SK-N-SH treated with all-trans-retinoic acid at 6 μM for 48 hours (cell line): Measurements from ENCODE around the gene EGR1.

Experiments used
- ATAC-seq: fragments of 200-7000 bp; cut with Tn5 transposase; 3 replicates; pipeline ENCODE4 v1.9.1; 2020; ENCODE audit warnings: mild to moderate bottlenecking, moderate library complexity
- ARNTL ChIP-seq: fragments of 450-650 bp; formaldehyde crosslinking; IDR thresholded peaks from 2 replicates; pipeline ENCODE4 v1.5.0; 2020; ENCODE audit warnings: low read depth, mild to moderate bottlenecking, moderate library complexity, borderline replicate concordance
- BACH2 ChIP-seq: fragments of 250-450 bp; sonication (Bioruptor Pico); IDR thresholded peaks from 2 replicates; pipeline ENCODE4 v1.9.0; 2021; ENCODE audit warnings: mild to moderate bottlenecking, borderline replicate concordance
- CREB5 ChIP-seq: fragments of 250-450 bp; sonication (Bioruptor Pico); IDR thresholded peaks from 2 replicates; pipeline ENCODE4 v1.5.1; 2020; ENCODE audit warnings: low read depth, mild to moderate bottlenecking, moderate library complexity
- CSDC2 ChIP-seq: fragments of 250-450 bp; sonication (Bioruptor Pico); IDR thresholded peaks from 2 replicates; pipeline ENCODE4 v1.5.0; 2020; ENCODE audit warnings: mild to moderate bottlenecking, moderate library complexity
- CSRNP3 ChIP-seq: fragments of 250-450 bp; sonication (Bioruptor Pico); IDR thresholded peaks from 2 replicates; pipeline ENCODE4 v1.5.1; 2021; ENCODE audit warnings: mild to moderate bottlenecking, moderate library complexity
- ESRRG ChIP-seq: fragments of 250-450 bp; sonication (Bioruptor Pico); IDR thresholded peaks from 2 replicates; pipeline ENCODE4 v1.6.1; 2021; ENCODE audit warnings: mild to moderate bottlenecking
- GLIS3 ChIP-seq: fragments of 250-450 bp; sonication (Bioruptor Pico); IDR thresholded peaks from 2 replicates; pipeline ENCODE4 v1.5.0; 2020; ENCODE audit warnings: mild to moderate bottlenecking, moderate library complexity
- ISL1 ChIP-seq: fragments of 250-450 bp; sonication (Bioruptor Pico); IDR thresholded peaks from 2 replicates; pipeline ENCODE4 v2.1.2; 2022; ENCODE audit warnings: mild to moderate bottlenecking, moderate library complexity
- OSR1 ChIP-seq: fragments of 250-450 bp; sonication (Bioruptor Pico); IDR thresholded peaks from 2 replicates; pipeline ENCODE4 v1.8.0; 2022; ENCODE audit warnings: moderate library complexity, mild to moderate bottlenecking, inconsistent platforms
- PPARA ChIP-seq: fragments of 250-450 bp; sonication (Bioruptor Pico); IDR thresholded peaks from 2 replicates; pipeline ENCODE4 v1.5.0; 2020; ENCODE audit warnings: mild to moderate bottlenecking, borderline replicate concordance
- RARB ChIP-seq: fragments of 250-450 bp; sonication (Bioruptor Pico); IDR thresholded peaks from 2 replicates; pipeline ENCODE4 v1.8.0; 2021; ENCODE audit warnings: mild to moderate bottlenecking, moderate library complexity
- SNAI2 ChIP-seq: fragments of 250-450 bp; sonication (Bioruptor Pico); IDR thresholded peaks from 2 replicates; pipeline ENCODE4 v1.5.0; 2020; ENCODE audit warnings: mild to moderate bottlenecking, moderate library complexity
- TCF4 ChIP-seq: fragments of 250-450 bp; sonication (Bioruptor Pico); IDR thresholded peaks from 2 replicates; pipeline ENCODE4 v1.8.0; 2021; ENCODE audit warnings: mild to moderate bottlenecking, moderate library complexity, borderline replicate concordance
- TOX ChIP-seq: fragments of 250-450 bp; sonication (Bioruptor Pico); IDR thresholded peaks from 2 replicates; pipeline ENCODE4 v1.8.0; 2021; ENCODE audit warnings: mild to moderate bottlenecking, moderate library complexity, borderline replicate concordance
- TSHZ2 ChIP-seq: fragments of 250-450 bp; sonication (Bioruptor Pico); IDR thresholded peaks from 2 replicates; pipeline ENCODE4 v1.5.0; 2020; ENCODE audit warnings: mild to moderate bottlenecking, moderate library complexity
- ZC3H10 ChIP-seq: fragments of 250-450 bp; sonication (Bioruptor Pico); IDR thresholded peaks from 2 replicates; pipeline ENCODE4 v1.5.1; 2021; ENCODE audit warnings: mild to moderate bottlenecking, moderate library complexity
- ZFP3 ChIP-seq: fragments of 250-450 bp; sonication (Bioruptor Pico); IDR thresholded peaks from 2 replicates; pipeline ENCODE4 v1.5.0; 2020; ENCODE audit warnings: mild to moderate bottlenecking, moderate library complexity
- ZFP30 ChIP-seq: fragments of 450-650 bp; formaldehyde crosslinking; IDR thresholded peaks from 2 replicates; pipeline ENCODE4 v1.5.0; 2022; ENCODE audit warnings: mild to moderate bottlenecking, moderate library complexity
- ZNF565 ChIP-seq: fragments of 450-650 bp; formaldehyde crosslinking; conservative IDR thresholded peaks from 2 replicates; pipeline ENCODE4 v1.5.0; 2020; ENCODE audit warnings: low read depth, mild to moderate bottlenecking, moderate library complexity
- TF ChIP-seq, protein P1 (sequence below): fragments of 250-450 bp; sonication (Bioruptor Pico); IDR thresholded peaks from 2 replicates; pipeline ENCODE4 v1.8.0; 2021; ENCODE audit warnings: low read depth, mild to moderate bottlenecking, moderate library complexity, borderline replicate concordance
- TF ChIP-seq, protein P2 (sequence below): fragments of 250-450 bp; sonication (Bioruptor Pico); IDR thresholded peaks from 2 replicates; pipeline ENCODE4 v1.8.0; 2020; ENCODE audit warnings: mild to moderate bottlenecking, moderate library complexity, borderline replicate concordance

EGR1 gene

GRCh38 chr5:138495351-138495750 is 30.1 kb downstream of the EGR1 start:
- TF ChIP-seq CREB5 (no peak), ZFP30 (no peak), ZFP3 (CRISPR knock-in tag) (no peak), ZNF565 (CRISPR knock-in tag) (no peak), RARB (CRISPR knock-in tag) (no peak), OSR1 (CRISPR knock-in tag) (no peak), ESRRG (CRISPR knock-in tag) (no peak), ZC3H10 (CRISPR knock-in tag) (no peak), CSRNP3 (CRISPR knock-in tag) (no peak), TCF4 (CRISPR knock-in tag) (no peak), BACH2 (CRISPR knock-in tag) (no peak), TOX (CRISPR knock-in tag) (no peak), CSDC2 (no peak), PPARA (CRISPR knock-in tag) (no peak), ISL1 (CRISPR knock-in tag) (no peak), SNAI2 (no peak)
- TF ChIP-seq, protein P1, sequence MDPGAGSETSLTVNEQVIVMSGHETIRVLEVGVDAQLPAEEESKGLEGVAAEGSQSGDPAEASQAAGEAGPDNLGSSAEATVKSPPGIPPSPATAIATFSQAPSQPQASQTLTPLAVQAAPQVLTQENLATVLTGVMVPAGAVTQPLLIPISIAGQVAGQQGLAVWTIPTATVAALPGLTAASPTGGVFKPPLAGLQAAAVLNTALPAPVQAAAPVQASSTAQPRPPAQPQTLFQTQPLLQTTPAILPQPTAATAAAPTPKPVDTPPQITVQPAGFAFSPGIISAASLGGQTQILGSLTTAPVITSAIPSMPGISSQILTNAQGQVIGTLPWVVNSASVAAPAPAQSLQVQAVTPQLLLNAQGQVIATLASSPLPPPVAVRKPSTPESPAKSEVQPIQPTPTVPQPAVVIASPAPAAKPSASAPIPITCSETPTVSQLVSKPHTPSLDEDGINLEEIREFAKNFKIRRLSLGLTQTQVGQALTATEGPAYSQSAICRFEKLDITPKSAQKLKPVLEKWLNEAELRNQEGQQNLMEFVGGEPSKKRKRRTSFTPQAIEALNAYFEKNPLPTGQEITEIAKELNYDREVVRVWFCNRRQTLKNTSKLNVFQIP (CRISPR knock-in tag): no peak
- TF ChIP-seq, protein P2, sequence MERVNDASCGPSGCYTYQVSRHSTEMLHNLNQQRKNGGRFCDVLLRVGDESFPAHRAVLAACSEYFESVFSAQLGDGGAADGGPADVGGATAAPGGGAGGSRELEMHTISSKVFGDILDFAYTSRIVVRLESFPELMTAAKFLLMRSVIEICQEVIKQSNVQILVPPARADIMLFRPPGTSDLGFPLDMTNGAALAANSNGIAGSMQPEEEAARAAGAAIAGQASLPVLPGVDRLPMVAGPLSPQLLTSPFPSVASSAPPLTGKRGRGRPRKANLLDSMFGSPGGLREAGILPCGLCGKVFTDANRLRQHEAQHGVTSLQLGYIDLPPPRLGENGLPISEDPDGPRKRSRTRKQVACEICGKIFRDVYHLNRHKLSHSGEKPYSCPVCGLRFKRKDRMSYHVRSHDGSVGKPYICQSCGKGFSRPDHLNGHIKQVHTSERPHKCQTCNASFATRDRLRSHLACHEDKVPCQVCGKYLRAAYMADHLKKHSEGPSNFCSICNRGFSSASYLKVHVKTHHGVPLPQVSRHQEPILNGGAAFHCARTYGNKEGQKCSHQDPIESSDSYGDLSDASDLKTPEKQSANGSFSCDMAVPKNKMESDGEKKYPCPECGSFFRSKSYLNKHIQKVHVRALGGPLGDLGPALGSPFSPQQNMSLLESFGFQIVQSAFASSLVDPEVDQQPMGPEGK (CRISPR knock-in tag): no peak
- ATAC-seq: no peak

GRCh38 chr5:138498376-138498775 is 33.1 kb downstream of the EGR1 start:
- TF ChIP-seq ARNTL (CRISPR knock-in tag): no peak
- no peak for TF ChIP-seq GLIS3 (CRISPR knock-in tag)
- TF ChIP-seq TSHZ2 (CRISPR knock-in tag): no peak
- TF ChIP-seq TOX (CRISPR knock-in tag): no peak
- TF ChIP-seq PPARA (CRISPR knock-in tag): no peak
- TF ChIP-seq SNAI2: no peak
- no peak for TF ChIP-seq ZNF565 (CRISPR knock-in tag)
- TF ChIP-seq, protein P2 (CRISPR knock-in tag): no peak
- TF ChIP-seq ZC3H10 (CRISPR knock-in tag): no peak
- no peak for TF ChIP-seq ZFP3 (CRISPR knock-in tag)
- TF ChIP-seq BACH2 (CRISPR knock-in tag): no peak
- no peak for TF ChIP-seq TCF4 (CRISPR knock-in tag)
- no peak for TF ChIP-seq ESRRG (CRISPR knock-in tag)
- TF ChIP-seq ZFP30: no peak
- no peak for TF ChIP-seq ISL1 (CRISPR knock-in tag)
- ATAC-seq: no peak
